GM18909 (cell line): Measurements from ENCODE around the gene ZMYND8.

Source experiments
- ATAC-seq: cut with Tn5 transposase; IDR thresholded peaks from one replicate; pipeline ENCODE4 v1.9.1; 2021; ENCODE audit warnings: mild to moderate bottlenecking; ENCODE audit not compliant: unreplicated experiment, poor library complexity

ZMYND8 gene

GRCh38 chr20:47235853-47236638 is 120.5 kb downstream of the ZMYND8 start:
- no peak for ATAC-seq

GRCh38 chr20:47235111-47235510 is 121.4 kb downstream of the ZMYND8 start:
- no peak for ATAC-seq

DNA sequence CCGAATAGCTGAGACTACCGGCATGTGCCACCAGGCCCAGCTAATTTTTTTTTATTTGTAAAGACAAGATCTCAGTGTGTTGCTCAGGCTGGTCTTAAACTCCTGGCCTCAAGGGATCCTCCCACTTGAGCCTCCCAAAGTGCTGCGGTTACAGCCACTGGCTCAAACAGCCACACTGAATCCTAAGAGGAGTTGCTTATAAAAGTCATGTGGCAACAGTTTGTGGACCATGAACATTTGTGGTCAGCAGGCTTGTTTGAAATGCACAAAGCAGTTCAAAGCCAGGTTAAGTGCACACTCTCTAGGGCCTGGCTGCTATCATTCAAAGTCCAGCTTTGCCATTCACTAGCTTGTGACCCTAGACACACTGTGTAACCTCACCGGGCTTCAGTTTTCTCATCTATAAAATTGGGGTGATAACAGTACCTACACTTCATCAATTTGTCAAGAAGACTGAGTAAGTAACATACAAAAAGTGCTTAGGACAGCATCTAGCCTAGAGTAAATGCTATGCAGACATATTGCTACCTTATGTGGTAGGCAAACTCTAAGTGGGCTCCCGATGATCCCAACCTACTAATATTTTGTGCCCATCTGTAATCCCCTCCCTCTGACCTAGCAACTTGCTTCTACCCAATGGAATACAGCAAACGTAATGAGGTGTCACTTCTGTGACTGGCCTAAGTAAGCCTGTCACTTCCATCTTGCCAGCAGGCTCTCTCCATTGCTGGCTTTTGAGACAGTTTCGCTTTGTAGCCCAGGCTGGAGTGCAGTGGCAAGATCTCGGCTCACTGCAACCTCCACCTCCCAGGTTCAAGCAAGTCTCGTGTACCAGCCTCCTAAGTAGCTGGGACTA is 122.9 kb downstream of the ZMYND8 start:
- no peak for ATAC-seq

DNA sequence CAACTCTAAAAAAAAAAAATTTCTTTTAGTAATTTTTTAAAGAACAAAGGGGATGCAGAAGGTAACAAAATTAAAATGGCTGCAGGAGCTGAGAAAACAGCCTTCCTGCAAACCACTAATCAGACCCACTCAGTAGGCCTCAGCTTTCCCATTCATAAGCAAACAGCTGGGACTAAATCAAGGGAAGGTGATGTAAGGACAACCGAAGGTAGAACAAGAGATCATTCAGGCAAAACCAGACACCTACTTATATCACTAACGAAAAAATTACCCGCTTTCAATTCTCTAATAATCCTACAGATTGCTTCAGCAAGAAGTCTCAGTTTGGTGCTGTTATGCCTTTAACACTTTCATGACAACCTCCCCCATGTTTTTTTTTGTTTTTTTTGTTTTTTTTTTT is 124.0 kb downstream of the ZMYND8 start:
- ATAC-seq: no peak

- no peak for ATAC-seq
Measured at GRCh38 chr20:47231382-47232039, 125.0 kb downstream of the ZMYND8 start.

GRCh38 chr20:47230811-47231256 is 125.7 kb downstream of the ZMYND8 start:
- ATAC-seq: no peak

DNA sequence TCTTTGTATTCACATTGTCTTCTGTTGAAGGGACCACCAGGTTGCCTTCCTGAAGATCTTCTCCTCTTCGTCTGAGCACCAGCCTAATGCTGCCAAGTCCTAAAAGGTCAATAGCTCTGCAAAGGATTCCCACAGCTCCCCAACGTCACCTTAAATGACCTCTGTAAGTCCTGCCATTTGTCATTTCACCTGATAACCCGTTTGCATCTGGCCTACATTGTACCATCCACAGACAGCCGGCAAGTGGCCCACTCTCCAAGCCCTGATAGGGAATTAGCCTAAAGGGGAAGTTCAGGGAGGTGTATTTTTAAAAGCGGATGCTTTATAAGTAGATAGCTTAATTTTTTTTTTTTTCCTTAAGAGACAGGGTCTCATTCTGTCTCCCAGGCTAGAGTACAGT is 127.8 kb downstream of the ZMYND8 start:
- ATAC-seq: no peak

DNA sequence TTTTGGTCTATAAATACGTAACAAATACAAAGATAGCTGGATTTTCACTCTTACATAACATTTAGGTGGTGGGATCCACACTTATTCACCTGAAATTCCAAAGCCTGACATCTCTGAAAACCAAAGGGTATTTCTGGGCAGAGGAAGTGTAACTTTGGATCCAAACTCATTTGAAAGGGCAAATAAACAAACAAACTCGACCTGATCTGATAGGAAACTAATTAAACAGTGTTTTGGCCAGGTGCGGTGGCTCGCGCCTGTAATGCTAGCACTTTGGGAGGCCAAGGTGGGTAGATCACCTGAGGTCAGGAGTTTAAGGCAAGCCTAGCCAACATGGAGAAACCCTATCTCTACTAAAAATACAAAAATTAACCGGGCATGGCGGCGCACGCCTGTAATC is 128.9 kb downstream of the ZMYND8 start:
- ATAC-seq: no peak

GRCh38 chr20:47227119-47227518 is 129.4 kb downstream of the ZMYND8 start:
- no peak for ATAC-seq

DNA sequence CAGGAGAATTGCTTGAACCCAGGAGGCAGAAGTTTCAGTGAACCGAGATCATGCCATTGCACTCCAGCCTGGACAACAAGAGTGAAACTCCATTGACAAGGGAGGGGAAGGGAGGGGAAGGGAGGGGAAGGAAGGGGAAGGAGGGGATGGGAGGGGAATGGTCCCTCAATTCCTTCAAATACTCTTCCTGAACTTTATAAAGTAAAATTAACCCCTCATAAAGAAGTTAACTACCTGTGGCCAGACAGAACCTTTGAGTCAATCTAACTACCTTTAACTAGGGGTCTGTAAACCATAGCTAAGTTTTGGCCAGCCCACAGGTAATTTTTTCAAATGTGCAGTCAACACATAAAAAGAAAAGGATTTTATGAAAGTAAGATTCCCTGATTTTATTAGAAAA is 131.0 kb downstream of the ZMYND8 start:
- ATAC-seq: no peak

- ATAC-seq: no peak
Measured at GRCh38 chr20:47224857-47225256, 131.6 kb downstream of the ZMYND8 start.

DNA sequence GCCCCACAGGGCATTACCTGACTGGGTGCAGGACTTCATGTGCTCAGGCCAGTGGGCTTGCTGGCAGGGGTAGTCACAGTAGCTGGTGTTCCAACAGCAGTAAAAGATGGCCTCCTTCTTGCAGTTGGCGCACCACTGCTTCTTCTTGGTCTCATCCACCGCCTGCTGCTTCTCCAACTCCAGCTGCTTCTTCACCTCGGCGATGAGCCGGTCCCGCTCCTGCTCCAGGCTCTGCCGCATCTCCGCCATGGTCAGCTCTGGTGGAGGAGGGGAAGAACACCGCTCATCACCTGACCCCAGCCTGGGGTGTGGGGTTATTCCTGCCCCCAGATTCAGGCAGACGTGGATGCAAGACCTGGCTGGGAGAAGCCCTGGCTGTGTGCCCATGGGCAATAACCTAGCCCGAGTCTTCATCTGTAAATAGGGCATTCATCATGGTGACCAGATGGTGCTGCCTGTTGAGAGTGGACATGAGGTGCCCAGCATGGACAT is 132.2 kb downstream of the ZMYND8 start:
- no peak for ATAC-seq

GRCh38 chr20:47223896-47224295 is 132.6 kb downstream of the ZMYND8 start:
- ATAC-seq: no peak

GRCh38 chr20:47222468-47223119 is 133.9 kb downstream of the ZMYND8 start:
- ATAC-seq: no peak

DNA sequence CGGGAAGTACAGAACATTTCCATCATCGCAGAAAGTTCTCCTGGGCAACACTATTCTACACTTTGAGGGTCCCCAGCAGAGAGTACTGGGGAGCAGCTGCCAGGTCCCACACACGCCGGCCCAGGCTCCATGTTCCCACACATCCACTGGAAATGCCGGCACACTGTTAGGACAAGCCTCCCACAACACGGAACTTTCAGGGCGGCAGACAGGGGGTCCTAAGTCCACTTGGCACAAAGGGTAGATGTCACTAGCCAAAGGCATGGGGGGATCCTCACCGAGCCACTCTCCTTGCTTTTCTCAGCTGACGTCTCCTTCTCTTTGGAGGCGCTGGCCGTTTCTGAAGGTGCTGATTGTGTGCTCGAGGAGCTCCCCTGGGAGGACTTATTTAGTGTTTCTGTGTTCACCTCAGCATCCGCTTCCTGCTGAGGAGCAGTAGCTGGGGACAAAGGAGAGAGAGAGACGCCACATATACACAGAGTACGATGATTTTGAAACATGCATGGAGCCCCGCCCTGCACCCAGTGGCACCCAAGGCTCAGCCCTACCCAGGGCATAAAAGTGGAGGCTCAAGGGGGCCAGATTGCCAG is 135.4 kb downstream of the ZMYND8 start:
- no peak for ATAC-seq

DNA sequence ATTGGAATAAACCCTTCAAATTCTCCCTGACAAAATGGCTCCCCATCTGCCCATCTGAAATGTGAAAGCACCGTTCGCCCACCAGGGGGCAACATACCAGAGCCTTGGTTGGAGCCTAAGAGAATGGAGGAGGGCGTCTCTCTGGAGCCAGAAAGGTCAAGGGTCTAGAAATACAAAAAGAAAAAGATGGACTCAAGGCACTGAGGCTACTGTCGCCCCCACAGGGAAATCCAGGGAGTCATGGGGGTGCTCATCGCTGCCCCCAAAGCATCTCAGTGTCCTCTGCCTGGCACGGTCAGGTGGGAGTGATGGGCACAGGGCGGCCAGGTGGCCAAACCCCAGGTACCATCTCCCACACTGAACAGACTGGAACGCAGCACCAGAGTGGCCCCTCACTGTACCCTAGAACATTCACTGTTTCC is 136.3 kb downstream of the ZMYND8 start:
- no peak for ATAC-seq

DNA sequence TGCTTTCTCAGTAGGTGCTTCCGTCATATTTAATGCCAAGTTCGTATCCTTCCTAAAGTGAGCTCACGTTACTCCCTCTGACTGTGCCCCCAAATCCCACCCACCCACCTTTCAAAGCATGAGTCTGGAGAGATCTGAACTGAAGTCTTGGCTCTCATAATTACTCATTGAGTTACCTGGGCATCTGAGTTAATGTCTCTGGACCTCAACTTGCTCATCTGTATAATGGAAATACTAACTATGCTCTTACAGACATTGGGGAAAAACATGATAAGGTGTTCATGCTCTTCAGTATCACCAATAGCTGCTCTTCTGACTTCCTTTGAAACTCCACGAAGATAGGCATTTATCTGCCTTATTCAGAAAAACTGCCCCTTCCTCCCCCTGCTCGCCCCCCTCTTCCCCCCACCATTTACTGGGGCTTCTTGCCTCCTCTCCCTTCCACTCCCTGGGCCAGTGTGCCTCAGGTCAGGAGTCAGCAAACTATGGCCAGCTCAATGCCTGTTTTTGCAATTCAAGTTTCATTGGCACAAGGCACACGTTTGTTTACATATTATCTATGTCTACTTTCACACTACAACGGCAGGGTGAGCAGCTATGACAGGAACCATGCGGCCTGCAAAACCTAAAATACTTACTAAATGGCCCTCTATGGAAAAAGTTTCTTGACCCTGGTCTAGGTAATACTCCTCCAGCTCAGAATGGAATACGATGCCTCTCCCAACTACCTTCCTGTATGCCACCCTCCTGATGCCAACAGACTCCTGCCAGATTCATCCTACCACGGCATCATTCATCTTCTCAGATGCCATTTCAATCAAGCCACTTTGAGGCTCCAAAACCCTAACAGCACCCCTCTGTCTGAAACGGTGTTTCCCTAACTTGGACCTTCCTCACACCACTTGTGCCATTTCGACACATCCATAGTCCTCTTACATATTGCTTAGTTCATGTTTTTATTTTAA is 138.7 kb downstream of the ZMYND8 start:
- ATAC-seq: no peak

DNA sequence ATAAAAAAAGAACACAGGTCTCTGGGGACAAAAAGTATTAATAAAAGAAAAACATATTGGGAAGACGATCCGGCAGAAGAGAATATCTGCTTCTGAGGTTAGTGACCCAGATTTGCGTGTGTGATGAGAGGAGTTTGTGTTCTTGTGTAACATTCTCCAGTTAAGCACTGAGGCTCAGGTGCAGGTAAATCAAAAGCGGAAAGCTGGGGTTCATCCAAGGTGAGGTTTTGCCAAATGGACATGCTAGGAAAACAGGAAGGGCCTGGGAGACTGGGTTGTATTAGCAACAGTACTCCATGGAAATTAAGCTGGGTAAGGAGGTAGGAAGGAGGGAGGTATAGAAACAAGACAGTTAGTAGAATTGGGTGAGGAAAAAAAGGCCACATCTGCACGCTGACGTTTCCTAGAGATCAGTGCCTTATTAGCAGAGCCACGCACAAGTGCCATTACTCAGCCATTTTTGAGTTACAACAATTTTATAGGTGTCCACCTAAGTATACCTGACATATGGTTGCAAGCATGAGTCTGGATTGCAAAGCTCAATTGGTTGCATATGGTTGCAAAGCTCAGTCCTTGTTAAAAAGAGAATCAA is 139.6 kb downstream of the ZMYND8 start:
- ATAC-seq: no peak
